Ascending aorta (tissue), 2 donors: ENCODE measurements around the gene BAIAP2L2. TPM values are rescaled to one million over a fixed set of nuclear protein-coding genes. Genes with fewer than 3 reads are reported as not detected.
"Not testable (repeated sequence)": the region's sequence is repeated elsewhere in the genome, so short reads cannot be mapped to it uniquely, and the experiment has no call there.

Experiments used
- DNase-seq, 2 donors: peaks; one replicate each; pipeline ENCODE4 v3.0.0-alpha.2; 2019; ENCODE audit warnings: low spot score in 2 of 2
- H3K27ac ChIP-seq, 2 donors: fragments of 200-600 bp; sonication (generic); one replicate each; pipeline ENCODE4 v1.5.1; 2016 to 2017; ENCODE audit warnings: mild to moderate bottlenecking in 1 of 2
- H3K27me3 ChIP-seq: fragments of 200-600 bp; sonication (generic); one replicate; pipeline ENCODE4 v1.5.1; 2017
- H3K36me3 ChIP-seq, 2 donors: fragments of 200-600 bp; sonication (generic); one replicate each; pipeline ENCODE4 v1.5.1; 2016
- H3K4me1 ChIP-seq, 2 donors: fragments of 200-600 bp; sonication (generic); one replicate each; pipeline ENCODE4 v1.5.1; 2016 to 2017; ENCODE audit warnings: mild to moderate bottlenecking in 1 of 2
- H3K4me3 ChIP-seq, 2 donors: fragments of 200-600 bp; sonication (generic); one replicate each; pipeline ENCODE4 v1.5.1; 2016 to 2017; ENCODE audit warnings: mild to moderate bottlenecking in 1 of 2
- H3K9me3 ChIP-seq, 2 donors: fragments of 200-600 bp; sonication (generic); one replicate each; pipeline ENCODE4 v1.5.1; 2016
- intact Hi-C: fragments of 100-400 bp; cut with DNase I; formaldehyde crosslinking; loops from one replicate; pipeline ENCODE4 v1.15.1; 2023
- total RNA-seq: library from RNA; depleted of rRNA; stranded (reverse); fragments of >200 nt; gene quantifications from one replicate; pipeline ENCODE4 v1.1.0, GENCODE V29; 2016
- TF ChIP-seq, protein P1 (sequence below), 3 experiments: fragments of 200-600 bp in 2 of 3; fragments of 450-650 bp in 1 of 3; sonication (generic) in 2 of 3; IDR thresholded peaks; one replicate each; pipeline ENCODE4 v1.5.1; 2016 to 2019; ENCODE audit warnings: antibody characterized with exemption in 3 of 3, mild to moderate bottlenecking in 1 of 3, moderate library complexity in 1 of 3

Gene BAIAP2L2, protein sequence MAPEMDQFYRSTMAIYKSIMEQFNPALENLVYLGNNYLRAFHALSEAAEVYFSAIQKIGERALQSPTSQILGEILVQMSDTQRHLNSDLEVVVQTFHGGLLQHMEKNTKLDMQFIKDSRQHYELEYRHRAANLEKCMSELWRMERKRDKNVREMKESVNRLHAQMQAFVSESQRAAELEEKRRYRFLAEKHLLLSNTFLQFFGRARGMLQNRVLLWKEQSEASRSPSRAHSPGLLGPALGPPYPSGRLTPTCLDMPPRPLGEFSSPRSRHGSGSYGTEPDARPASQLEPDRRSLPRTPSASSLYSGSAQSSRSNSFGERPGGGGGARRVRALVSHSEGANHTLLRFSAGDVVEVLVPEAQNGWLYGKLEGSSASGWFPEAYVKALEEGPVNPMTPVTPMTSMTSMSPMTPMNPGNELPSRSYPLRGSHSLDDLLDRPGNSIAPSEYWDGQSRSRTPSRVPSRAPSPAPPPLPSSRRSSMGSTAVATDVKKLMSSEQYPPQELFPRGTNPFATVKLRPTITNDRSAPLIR
- total RNA-seq: not detected

DNA sequence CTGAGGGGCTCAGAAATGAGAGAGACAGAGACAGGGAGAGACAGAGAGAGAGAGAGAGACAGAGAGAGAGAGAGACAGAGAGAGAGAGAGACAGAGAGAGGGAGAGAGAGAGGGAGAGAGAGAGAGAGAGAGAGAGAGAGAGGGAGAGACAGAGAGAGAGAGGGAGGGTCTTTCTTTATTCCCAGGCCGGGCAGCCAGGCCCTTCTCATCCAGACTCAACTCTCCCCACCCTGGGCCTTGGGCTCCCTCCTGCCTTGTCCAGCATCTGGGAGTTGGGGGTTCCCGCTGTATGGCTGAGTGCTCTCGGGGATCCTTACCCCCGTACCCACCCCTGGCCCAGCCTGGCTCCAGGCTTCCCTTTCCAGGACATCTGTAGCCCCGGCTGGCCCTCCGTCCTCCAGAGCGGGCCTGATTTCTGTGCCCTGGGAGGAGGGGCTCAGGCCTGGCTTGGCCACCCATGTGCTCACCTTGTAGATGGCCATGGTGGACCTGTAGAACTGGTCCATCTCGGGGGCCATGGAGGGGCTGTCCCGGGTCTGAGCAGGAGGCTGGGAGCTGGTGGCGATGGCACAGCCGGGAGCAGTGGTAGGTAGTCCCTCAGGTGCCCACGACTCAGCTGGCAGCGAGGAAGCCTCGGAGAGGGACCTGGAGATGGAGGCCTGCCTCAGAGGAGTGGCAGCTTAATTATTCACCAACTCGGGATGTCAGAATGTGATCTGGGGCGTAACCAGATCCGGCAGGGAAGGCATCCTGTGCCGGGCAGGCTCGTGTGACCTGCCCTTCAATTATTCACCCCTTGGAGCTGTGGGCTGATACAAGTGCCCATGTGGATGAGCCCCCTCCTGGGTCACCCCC is at the start of gene BAIAP2L2:
BAIAP2L2 (minus strand) TSS at position 677 of the 855 bp plus-strand sequence; CDS start at position 518, 159 bp downstream.
- Histone ChIP-seq H3K27me3 (no peaks in the 10 kb centered on the region), H3K36me3 (no peaks in the 10 kb centered on the region), H3K4me3 (no peak within 1 kb of the TSS), H3K9me3 (no peaks in the 10 kb centered on the region), H3K27ac (no peak within 1 kb of the TSS), H3K4me1 (peaks cover 0 to 19% of the 10 kb centered on the region in 2 donors)
- intact Hi-C loops: loop anchor here (5.0 kb wide), 2 partner anchors 72 to 242 kb away; partner anchors contain the start of gene PLA2G6
- TF ChIP-seq, protein P1, sequence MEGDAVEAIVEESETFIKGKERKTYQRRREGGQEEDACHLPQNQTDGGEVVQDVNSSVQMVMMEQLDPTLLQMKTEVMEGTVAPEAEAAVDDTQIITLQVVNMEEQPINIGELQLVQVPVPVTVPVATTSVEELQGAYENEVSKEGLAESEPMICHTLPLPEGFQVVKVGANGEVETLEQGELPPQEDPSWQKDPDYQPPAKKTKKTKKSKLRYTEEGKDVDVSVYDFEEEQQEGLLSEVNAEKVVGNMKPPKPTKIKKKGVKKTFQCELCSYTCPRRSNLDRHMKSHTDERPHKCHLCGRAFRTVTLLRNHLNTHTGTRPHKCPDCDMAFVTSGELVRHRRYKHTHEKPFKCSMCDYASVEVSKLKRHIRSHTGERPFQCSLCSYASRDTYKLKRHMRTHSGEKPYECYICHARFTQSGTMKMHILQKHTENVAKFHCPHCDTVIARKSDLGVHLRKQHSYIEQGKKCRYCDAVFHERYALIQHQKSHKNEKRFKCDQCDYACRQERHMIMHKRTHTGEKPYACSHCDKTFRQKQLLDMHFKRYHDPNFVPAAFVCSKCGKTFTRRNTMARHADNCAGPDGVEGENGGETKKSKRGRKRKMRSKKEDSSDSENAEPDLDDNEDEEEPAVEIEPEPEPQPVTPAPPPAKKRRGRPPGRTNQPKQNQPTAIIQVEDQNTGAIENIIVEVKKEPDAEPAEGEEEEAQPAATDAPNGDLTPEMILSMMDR (IDR thresholded peaks at IDR 0.05): no peak
- no peak for DNase-seq

DNA sequence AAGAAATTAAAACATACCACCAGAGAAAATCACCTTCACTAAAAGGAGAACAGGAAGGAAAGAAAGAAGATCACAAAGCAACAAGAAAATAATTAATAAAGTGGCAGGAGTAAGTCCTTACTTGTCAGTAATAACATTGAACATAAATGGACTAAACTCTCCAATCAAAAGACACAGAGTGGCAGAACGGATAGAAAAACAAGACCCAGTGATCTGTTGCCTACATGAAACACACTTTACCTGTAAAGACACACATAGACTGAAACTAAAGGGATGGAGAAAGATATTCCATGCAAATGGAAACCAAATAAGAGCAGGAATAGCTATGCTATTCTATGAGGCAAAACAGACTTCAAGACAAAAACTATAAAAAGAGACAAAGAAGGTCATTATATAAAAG is 45.2 kb upstream of the BAIAP2L2 start:
- no peak for DNase-seq
- no peak overlapping the region for H3K4me3 ChIP-seq
- intact Hi-C loops: no loop called here
- no peak overlapping the region for H3K27ac ChIP-seq
- no peaks in the 10 kb centered on the region for H3K36me3 ChIP-seq
- H3K9me3 ChIP-seq: no peaks in the 10 kb centered on the region
- H3K27me3 ChIP-seq: no peaks in the 10 kb centered on the region
- TF ChIP-seq, protein P1 (IDR thresholded peaks at IDR 0.05): no peak
- H3K4me1 ChIP-seq: no peaks in the 10 kb centered on the region

DNA sequence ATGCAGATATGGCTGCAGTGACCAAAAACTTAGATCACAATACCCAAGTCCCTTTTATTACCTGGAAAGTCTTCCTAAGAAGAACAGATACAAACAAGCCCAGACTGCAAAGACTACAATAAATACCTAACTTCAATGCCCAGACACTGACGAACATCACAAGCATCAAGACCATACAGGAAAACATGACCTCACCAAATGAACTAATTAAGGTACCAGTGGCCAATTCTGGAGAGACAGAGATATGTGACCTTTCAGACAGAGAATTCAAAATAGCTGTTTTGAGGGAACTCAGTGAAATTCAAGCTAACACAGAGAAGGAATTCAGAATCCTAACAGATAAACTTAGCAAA is 44.1 kb upstream of the BAIAP2L2 start:
- H3K27ac ChIP-seq, DNase-seq, H3K9me3 ChIP-seq, H3K27me3 ChIP-seq, H3K4me3 ChIP-seq, H3K36me3 ChIP-seq, H3K4me1 ChIP-seq: not testable (repeated sequence)
- intact Hi-C loops: loop anchor here (5.0 kb wide), 1 partner anchor 102 kb away; no protein-coding TSS in a partner anchor

DNA sequence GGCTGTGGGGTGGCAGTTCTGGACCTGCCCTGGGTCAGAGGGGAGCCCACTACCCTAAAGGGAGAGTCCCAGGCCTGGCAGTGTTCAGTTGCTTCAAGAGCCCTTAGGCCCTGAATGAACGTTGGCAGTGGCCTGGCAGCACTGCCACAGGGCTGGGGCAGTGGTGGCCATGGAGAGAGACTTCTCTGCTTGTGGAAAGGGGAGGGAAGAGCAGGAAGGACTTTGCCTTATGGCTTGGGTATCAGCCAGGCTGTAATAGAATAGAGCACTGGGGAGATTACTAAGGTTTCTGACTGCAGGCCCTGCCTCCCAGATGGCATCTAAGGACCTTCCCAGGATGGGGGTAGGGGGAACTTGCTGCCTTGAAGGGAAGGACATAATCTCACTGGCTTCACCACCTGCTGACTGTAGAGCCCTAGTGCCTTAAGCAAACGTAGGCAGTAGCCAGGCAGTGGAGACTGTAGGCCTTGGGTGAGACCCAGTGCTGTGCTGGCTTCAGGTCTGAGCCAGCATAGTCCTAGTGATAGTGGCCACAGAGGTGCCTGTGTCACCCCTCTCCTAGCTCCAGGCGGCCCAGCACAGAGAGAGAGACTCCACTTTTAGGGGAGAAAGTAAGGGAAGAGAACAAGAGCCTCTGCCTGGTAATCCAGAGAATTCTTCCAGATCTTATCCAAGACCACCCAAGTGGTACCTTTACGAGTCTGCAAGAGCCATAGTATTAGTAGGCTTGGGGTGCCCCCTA is 43.5 kb upstream of the BAIAP2L2 start:
- Histone ChIP-seq H3K27me3 (no peaks in the 10 kb centered on the region), H3K27ac (no peak overlapping the region), H3K9me3 (no peaks in the 10 kb centered on the region), H3K4me3 (no peak overlapping the region), H3K36me3 (no peaks in the 10 kb centered on the region), H3K4me1 (no peaks in the 10 kb centered on the region)
- intact Hi-C loops: loop anchor here (5.0 kb wide), 1 partner anchor 102 kb away; no protein-coding TSS in a partner anchor
- DNase-seq: no peak
- TF ChIP-seq, protein P1 (IDR thresholded peaks at IDR 0.05): no peak

DNA sequence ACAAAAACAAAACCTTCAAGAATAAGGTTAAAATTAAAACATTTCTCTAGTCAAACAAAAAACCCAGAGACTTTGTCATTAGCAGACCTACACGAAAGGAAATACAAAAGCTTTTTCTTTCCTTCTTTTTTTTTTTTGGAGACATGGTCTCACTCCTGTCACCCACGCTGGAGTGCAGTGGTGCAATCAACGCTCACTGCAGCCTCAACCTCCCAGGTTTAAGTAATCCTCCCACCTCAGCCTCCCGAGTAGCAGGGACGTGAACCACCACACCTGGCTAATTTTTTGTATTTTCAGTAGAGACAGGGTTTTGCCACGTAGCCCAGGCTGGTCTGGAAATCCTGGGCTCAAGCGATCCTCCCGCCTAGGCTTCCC is 40.6 kb upstream of the BAIAP2L2 start:
- no peak for DNase-seq
- intact Hi-C loops: loop anchor here (5.0 kb wide), 1 partner anchor 99 kb away; no protein-coding TSS in a partner anchor

More for the DNA sequence above, 40.6 kb upstream of the BAIAP2L2 start:
- H3K27ac ChIP-seq: no peak overlapping the region
- no peak overlapping the region for H3K4me3 ChIP-seq
- TF ChIP-seq, protein P1 (IDR thresholded peaks at IDR 0.05): no peak
- no peaks in the 10 kb centered on the region for H3K36me3 ChIP-seq
- no peaks in the 10 kb centered on the region for H3K9me3 ChIP-seq
- no peaks in the 10 kb centered on the region for H3K4me1 ChIP-seq
- no peaks in the 10 kb centered on the region for H3K27me3 ChIP-seq
